Uterus (tissue), 2 donors: ENCODE data around the gene POLK.

Experiments
- POLR2A ChIP-seq, 2 donors: fragments of 450-650 bp; IDR thresholded peaks; one replicate each; pipeline ENCODE4 v1.6.1; 2016; ENCODE audit warnings: antibody characterized with exemption in 2 of 2, mild to moderate bottlenecking in 1 of 2, moderate library complexity in 1 of 2
- TF ChIP-seq, protein P1 (sequence below), 4 experiments: fragments of 200-600 bp in 2 of 4; fragments of 450-650 bp in 2 of 4; sonication (generic) in 2 of 4; IDR thresholded peaks; one replicate each; pipeline ENCODE4 v1.5.1; 2016 to 2019; ENCODE audit warnings: antibody characterized with exemption in 4 of 4, mild to moderate bottlenecking in 2 of 4, moderate library complexity in 1 of 4

DNA sequence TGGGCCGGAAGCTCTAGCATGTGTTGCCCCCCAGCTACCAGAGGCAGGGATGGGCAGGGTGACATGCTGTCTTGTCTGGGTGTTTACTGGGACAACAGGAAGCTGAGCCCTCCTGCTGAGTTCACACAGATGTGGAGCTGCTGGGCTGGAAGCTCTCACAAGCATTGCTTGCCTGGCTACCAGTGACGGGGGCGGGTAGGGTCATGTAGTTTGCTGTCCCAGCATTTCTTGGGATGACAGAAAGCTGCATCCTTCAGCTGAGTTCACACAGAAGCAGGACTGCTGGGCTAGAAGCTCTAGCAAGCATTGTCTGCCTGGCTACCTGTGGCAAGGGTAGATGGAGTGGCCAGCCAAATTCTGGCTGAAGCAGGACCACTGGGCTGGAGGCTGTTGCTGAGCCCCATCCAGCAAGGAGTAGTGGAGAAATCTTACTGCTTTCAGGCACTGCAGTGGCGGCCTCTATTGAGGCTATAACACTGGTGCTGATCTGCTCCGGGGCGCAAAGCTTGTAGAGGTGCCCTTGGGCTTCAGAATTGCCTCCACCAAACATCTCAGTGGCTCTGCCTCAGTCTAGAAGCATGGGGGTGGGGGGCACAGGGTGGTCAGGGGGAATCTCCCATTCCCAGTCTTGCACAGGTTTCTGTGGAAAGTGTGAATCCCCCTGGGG, 25.1 kb downstream of the POLK start:
- TF ChIP-seq, protein P1, sequence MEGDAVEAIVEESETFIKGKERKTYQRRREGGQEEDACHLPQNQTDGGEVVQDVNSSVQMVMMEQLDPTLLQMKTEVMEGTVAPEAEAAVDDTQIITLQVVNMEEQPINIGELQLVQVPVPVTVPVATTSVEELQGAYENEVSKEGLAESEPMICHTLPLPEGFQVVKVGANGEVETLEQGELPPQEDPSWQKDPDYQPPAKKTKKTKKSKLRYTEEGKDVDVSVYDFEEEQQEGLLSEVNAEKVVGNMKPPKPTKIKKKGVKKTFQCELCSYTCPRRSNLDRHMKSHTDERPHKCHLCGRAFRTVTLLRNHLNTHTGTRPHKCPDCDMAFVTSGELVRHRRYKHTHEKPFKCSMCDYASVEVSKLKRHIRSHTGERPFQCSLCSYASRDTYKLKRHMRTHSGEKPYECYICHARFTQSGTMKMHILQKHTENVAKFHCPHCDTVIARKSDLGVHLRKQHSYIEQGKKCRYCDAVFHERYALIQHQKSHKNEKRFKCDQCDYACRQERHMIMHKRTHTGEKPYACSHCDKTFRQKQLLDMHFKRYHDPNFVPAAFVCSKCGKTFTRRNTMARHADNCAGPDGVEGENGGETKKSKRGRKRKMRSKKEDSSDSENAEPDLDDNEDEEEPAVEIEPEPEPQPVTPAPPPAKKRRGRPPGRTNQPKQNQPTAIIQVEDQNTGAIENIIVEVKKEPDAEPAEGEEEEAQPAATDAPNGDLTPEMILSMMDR (IDR thresholded peaks at IDR 0.05) = no peak
- TF ChIP-seq POLR2A (IDR thresholded peaks at IDR 0.05) = no peak
